ENCODE data around the gene CDKL5. TPM values are rescaled to one million over a fixed set of nuclear protein-coding genes. Genes with fewer than 3 reads are reported as not detected.
"Not testable (repeated sequence)": the region's sequence is repeated elsewhere in the genome, so short reads cannot be mapped to it uniquely, and the experiment has no call there.

CDKL5 gene
- total RNA-seq, 1 donor from 2014 or later, result 75.0 TPM

GRCh38 chrX:18577400-18577799, 152.0 kb downstream of the CDKL5 start:
- no peak for DNase-seq

- no peak for DNase-seq
Measured at GRCh38 chrX:18578546-18578945, 153.1 kb downstream of the CDKL5 start.

- DNase-seq, result no peak
Measured at GRCh38 chrX:18579495-18579894, 154.1 kb downstream of the CDKL5 start.

- no peak for DNase-seq
Measured at GRCh38 chrX:18582910-18583493, 157.6 kb downstream of the CDKL5 start.

GRCh38 chrX:18589292-18589691, 163.9 kb downstream of the CDKL5 start:
- DNase-seq, result not testable (repeated sequence)

- DNase-seq, result no peak
Measured at GRCh38 chrX:18591834-18592233, 166.4 kb downstream of the CDKL5 start.

GRCh38 chrX:18594079-18594478, 168.7 kb downstream of the CDKL5 start:
- no peak for DNase-seq

GRCh38 chrX:18596096-18596495, 170.7 kb downstream of the CDKL5 start:
- DNase-seq, result no peak

DNA sequence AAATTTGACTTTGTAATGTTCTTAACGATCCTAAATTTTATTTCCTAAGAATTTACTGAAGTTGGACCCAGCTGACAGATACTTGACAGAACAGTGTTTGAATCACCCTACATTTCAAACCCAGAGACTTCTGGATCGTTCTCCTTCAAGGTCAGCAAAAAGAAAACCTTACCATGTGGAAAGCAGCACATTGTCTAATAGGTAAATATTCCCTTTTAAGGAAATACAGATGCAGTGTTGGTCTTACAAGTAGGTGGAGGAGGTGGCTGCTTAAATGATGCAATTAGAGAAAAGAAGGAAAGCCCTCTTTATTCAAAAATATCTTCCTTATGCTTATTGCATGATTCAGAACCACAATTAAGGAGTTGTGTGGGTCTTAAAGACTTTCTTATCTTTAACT, 173.0 kb downstream of the CDKL5 start:
- no peak for DNase-seq

DNA sequence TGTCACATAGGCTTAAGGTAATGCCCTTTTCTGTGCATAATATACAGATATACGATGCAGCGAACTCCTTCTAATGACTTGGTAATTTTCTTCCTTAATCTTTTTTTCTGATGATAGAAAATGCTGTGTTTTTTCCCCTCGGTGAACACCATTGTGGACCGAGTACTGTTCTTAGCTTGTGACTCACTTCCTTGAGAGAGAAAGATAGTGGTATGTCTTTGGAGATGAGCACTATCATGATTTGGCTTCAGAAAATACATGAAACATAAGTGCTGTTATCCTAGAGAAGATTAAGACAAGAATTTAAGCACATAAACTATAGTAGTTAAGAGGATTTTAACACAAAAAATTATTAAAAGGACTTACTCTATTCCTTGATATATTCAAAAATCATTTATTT, 182.6 kb downstream of the CDKL5 start:
- no peak for DNase-seq

DNA sequence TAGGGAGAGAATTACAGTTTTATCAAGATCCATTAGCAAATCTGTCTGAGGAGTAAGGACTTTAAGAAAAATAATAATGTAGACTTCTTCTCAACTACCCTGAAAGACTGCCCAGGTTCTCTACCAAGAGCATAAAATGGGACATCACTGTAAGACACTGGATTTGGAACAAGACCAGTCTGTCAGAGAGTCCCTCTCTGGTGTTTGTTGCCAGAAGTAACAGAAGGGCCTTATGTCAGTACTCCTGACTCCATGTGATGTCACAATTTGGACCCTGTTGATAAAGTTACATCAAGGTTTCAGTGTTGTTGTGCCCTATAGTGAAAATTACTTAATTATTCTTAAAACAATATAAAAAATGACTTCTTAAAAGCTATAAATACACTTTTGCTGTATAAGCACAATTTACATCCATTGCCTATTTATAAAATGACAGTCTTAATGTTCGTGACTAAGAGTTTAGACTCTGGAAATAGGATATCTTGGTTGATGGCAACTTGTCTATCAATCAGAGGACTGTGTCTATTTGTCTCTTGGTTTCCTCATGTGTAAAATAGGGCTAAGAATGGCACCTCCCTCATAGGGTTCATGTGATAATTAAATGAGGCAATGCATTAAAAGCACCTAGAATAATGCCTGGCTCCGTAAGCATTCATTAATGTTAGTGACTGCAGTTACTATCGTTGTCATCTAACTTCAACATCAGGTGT, 188.7 kb downstream of the CDKL5 start:
- DNase-seq, result no peak

- DNase-seq, result no peak
Measured at GRCh38 chrX:18616688-18617406, 191.4 kb downstream of the CDKL5 start.

- DNase-seq, result peak; percentile 20
Measured at GRCh38 chrX:18617407-18617750, 192.0 kb downstream of the CDKL5 start.

- DNase-seq, result no peak
Measured at GRCh38 chrX:18619288-18619687, 193.9 kb downstream of the CDKL5 start.

DNA sequence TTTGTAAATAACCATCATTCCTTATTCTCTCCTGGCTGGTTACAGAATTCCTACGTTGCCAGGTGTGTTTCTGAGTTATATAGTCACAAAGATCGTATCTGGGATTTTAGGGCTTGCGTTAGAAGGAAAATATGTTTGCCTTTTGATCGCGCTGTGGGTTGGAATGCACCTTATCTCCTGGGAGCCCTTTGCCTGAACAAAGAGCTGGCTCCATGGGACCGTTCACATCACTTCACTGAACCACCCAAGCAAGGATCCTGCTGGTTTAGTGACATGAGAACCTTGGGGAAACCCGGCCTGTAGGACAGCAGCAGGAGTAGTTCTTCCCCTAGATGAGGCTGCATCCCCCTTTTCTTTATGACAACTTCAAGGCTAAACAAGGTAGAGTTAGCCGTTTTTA, 194.9 kb downstream of the CDKL5 start:
- no peak for DNase-seq

DNA sequence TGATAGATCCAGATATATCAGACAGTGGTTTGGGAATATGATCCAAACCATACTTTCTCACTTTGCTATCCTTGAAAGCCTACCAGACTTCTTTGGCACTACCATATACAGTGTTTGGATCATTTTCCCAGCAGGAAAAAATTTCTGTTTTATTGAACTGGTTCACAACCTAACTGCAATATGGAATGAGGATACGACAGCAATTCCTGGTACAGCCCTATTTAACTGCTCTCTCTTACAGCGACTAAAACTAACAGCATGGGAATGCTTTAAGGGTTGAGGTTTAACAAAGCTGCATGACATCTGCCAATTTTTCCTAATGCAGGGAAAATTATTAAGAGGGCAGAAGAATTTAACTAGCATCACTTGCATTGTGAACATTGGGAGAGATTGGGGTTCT, 199.2 kb downstream of the CDKL5 start:
- DNase-seq, result no peak

- DNase-seq, result no peak
Measured at GRCh38 chrX:18630934-18631333, 205.5 kb downstream of the CDKL5 start.

DNA sequence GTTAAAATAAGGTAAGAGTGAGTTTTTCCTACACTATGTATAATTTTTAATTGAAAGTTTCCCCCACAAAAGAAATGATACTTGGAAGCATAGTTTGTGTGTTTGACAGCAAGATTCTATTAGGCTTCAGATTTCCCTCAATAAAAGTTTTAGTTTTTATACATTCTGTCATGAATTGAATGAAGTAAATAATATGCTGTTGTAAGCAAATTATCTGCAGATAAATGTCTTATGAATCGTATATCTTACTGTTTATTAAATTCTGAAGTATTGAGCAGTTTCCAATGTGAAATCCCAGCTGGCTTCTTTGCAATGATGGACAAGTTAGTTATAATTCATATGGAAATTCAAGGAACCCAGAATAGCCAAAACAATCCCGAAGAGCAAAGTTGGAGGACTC, 213.0 kb downstream of the CDKL5 start:
- no peak for DNase-seq

- no peak for DNase-seq
Measured at GRCh38 chrX:18639280-18639679, 213.9 kb downstream of the CDKL5 start.

DNA sequence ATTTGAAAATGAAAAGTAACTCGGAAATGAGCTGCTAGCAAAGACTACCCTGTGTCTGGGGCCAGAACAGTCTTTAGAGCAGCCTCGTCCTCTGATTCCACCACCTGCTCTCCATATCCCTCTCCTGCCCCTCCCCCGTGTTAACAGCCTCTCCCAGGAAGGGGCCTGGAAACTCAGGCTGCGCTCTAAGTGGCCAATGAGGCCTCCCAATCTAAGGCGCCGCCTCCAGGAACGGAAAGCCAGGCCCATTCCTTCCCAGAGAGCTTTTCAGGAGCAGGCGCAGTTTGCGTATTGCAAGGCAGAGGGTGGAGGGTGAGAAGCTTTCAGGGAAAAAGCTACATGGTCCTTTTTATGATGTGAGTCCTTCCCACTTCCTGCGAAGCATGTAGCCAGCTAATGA, 215.3 kb downstream of the CDKL5 start:
- no peak for DNase-seq

GRCh38 chrX:18643243-18643642, 217.8 kb downstream of the CDKL5 start:
- no peak for DNase-seq

- DNase-seq, result no peak
Measured at GRCh38 chrX:18643853-18644252, 218.4 kb downstream of the CDKL5 start.

DNA sequence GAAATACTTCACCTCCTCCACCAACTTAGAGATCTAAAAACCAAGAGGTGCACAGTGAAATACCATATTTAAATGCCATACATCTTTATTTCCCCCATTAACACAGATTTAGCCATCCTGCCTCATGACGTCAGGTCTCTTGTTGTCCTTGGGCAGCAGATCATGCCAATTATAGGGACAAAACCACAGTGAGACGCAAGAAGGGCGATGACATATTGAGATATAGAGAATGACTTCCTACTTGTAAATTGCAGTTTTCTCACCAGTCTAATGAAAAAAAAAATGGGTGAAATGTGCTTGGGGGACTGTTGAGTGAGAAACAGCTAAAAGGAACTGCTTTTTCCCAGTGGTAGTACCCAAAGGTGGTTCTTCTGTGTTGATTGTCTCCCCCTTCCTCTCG, 222.2 kb downstream of the CDKL5 start:
- DNase-seq, result no peak

- no peak for DNase-seq
Measured at GRCh38 chrX:18649498-18649951, 224.1 kb downstream of the CDKL5 start.
